NCI-H128 (cell line): ENCODE results near the gene GTPBP3.
"Not testable (repeated sequence)": the region's sequence is repeated elsewhere in the genome, so short reads cannot be mapped to it uniquely, and the experiment has no call there.

ENCODE experiments used
- DNase-seq: peaks from one replicate; lab custom pipeline; 2025; ENCODE audit not compliant: unreplicated experiment; lab: John Stamatoyannopoulos, UW

The GTPBP3 gene

GRCh38 chr19:17336872-17337674, at the start of gene GTPBP3:
Gene GTPBP3, plus strand, starts transcription at chr19:17337553. Its CDS starts 59 bp downstream, at chr19:17337612.
- peak; percentile 98 for DNase-seq

DNA sequence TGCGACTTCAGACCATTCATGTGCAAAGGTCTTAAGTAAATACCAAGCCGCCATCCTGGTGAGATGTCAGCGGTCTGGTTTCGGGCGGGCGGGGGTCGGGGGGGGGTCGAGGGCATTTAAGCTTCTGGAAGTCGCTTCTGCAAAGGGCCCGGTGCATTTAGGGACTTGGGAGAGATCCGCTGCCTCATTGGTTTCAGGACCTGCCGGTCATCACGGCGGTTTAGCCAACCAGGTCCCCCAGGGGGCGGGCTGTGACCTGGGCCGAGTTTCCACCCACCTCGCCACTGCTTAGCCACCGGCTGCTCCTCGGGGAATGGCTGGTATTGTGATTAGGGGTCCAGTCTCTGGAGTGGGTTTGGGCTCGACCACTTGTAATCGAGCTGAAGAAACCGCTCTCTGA, 47.9 kb upstream of the GTPBP3 start:
- no peak for DNase-seq

DNA sequence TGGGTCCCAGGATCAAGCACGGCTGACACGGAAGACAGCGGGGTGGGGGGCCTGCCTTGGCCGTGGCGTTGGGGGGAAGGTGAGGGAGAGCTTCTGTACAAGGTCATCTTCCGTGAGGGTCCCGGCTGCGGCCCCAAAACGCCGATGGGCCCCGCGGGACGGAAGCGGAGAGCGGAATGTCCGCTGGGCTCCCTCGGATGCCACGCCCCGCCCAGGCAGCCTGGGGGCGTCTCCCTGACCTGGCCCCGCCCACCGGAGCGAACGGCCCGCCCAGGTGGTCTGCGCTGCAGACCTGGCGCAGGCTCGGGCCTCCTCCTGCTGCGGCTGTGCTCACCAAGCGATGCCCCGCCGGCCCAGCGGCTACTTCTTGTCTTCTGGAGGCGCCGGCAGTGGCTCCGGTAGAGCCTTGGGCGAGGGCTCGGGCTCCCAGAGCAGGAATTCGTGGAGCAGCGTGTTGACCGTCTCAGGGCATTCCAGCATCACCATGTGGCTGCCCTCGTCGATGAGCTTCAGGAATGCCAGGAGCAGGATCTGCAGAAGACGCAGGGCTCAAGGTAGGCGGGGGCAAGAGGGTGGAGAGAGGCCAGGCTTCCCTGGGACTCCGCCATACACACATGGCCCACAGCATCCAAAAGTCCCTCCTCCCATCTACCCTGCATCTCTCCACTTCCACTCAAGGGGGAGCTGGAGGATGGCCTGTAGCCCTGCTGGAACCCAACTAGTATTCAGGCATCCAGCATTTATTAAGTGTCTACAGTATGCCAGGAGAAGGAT, 44.9 kb upstream of the GTPBP3 start:
- DNase-seq = no peak

GRCh38 chr19:17293605-17294004, 43.7 kb upstream of the GTPBP3 start:
- DNase-seq = no peak

DNA sequence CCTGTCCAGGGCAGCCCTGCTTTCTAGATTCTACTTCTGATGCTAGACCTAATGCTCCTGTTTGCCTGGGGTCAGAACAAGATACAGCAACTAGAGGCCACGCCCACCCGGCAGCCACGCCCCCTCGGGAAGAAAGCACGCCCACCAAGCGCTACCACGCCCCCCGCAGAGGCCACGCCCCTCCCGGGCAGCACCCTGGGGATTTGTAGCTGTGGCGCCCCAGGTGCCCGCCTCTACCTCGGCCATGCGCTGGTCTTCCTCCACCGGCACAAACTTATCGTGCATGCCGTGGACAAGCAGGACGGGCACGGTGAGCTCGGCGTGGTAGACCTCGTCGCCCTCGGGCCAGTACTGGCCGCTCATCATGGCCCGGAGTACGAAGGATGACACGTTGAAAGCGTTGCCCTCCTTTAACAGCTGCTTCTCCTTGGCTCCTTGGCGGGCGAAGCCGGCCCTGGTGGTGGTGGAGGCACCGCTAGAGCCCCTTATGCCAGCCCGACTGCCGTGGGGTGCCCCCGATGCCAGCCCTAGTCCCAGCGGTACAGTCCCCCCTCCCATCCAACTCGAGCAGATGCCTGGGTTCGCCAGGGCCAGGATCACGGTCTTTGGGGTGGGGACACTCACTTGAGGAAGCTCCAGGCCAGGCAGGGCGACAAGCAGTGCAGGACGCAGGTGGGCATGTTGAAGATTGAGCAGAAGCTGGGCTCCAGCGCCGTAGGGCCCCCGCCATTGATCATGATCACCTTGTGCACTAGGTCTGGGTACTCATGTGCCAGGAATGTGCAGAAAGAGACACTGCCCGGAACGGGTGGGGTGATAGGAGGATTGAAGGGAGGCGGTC, 43.1 kb upstream of the GTPBP3 start:
- DNase-seq = no peak

GRCh38 chr19:17295551-17295950, 41.8 kb upstream of the GTPBP3 start:
- not testable (repeated sequence) for DNase-seq

- DNase-seq = no peak
Measured at GRCh38 chr19:17296273-17296672, 41.1 kb upstream of the GTPBP3 start.

- DNase-seq = no peak
Measured at GRCh38 chr19:17296976-17297375, 40.4 kb upstream of the GTPBP3 start.

GRCh38 chr19:17300992-17301619, 36.2 kb upstream of the GTPBP3 start:
- no peak for DNase-seq

GRCh38 chr19:17302391-17303166, 34.8 kb upstream of the GTPBP3 start:
- no peak for DNase-seq

- peak; percentile 92 for DNase-seq
Measured at GRCh38 chr19:17303167-17303939, 34.0 kb upstream of the GTPBP3 start, which contains the start of gene ABHD8. Gene ABHD8, minus strand, starts transcription at chr19:17303425. Its CDS starts 1,809 bp downstream, at chr19:17301616.

DNA sequence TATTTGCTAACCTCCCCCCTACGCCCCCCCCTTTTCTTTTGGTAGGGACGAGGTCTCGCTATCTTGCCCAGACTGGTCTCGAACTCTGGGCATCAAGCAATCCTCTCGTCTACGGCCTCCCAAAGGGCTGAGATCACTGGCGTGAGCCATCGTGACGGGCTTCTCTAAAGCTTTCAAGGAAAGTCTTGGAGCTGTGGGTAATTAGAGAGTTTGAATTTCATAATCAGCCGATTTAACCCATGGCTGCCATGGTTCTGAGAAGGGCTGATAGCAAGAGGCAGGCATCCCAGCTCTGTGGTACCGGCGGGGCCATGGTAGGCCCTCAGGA, 33.4 kb upstream of the GTPBP3 start:
- no peak for DNase-seq

GRCh38 chr19:17304386-17305215, 32.8 kb upstream of the GTPBP3 start:
- no peak for DNase-seq

DNA sequence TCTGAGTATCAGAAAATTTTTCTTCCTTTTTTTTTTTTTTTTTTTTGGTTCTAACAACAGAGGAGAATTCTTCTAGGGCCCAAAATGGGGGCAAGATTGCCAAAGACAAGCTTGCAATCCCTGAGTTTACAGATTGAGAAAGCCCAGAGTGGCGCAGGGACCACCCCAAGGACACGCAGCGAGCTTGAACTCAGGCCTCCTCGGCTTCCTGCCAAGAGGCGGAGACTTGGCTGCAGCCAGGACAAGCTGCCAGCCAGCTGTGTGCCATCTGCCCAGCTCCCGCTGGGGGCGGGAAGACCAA, 32.2 kb upstream of the GTPBP3 start:
- DNase-seq = no peak

- DNase-seq = peak; percentile 96
Measured at GRCh38 chr19:17305517-17306284, 31.7 kb upstream of the GTPBP3 start, which contains the start of gene MRPL34. Gene MRPL34, plus strand, starts transcription at chr19:17305872. Its CDS starts 21 bp downstream, at chr19:17305893.

- DNase-seq = no peak
Measured at GRCh38 chr19:17306285-17306714, 31.1 kb upstream of the GTPBP3 start.

DNA sequence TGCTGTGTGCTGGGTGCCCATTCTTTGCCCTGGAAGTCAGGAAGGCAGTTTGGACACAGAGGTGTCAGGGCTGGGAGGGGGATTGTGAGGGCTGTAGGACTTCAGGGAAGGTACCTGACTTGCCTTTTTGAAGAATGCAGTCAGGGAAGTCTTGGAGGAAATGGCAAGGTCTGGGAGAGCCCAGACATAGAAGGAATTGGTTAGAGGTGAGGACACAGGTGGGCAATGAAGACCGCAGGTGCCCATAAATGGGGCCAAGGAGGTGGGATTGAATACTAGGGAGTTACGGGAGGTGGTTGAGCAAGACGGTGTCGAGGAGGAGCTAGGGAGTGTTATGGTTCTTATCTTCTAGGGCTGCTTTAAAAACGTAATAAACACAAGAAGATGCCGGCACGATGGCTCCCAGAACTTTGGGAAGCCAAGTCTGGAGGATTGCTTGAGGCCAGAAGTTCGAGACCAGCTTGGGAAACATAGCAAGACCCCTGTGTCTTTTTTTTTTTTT, 29.4 kb upstream of the GTPBP3 start:
- no peak for DNase-seq
